ENCODE data around the gene TIMD4.
"Not testable (repeated sequence)": the region's sequence is repeated elsewhere in the genome, so short reads cannot be mapped to it uniquely, and the experiment has no call there.

TIMD4 gene

GRCh38 chr5:156971848-156972525, 9.0 kb upstream of the TIMD4 start:
- no peak for TF ChIP-seq CTCF (IDR thresholded peaks at IDR 0.05; ENCODE audit: insufficient read depth, missing control alignments)
- DNase-seq (ENCODE audit: insufficient read length, low spot score) (no peak), FAIRE-seq (no peak)

GRCh38 chr5:156971415-156971814, 8.4 kb upstream of the TIMD4 start:
- DNase-seq (ENCODE audit: insufficient read length, low spot score) (no peak), FAIRE-seq (no peak)
- TF ChIP-seq CTCF (IDR thresholded peaks at IDR 0.05; ENCODE audit: insufficient read depth, missing control alignments): no peak

- FAIRE-seq: not testable (repeated sequence)
Observed at GRCh38 chr5:156967386-156967785, 4.4 kb upstream of the TIMD4 start.

GRCh38 chr5:156956321-156956720, 6.7 kb downstream of the TIMD4 start:
- no peak for FAIRE-seq
- DNase-seq (ENCODE audit: insufficient read length, low spot score): no peak
- TF ChIP-seq CTCF (IDR thresholded peaks at IDR 0.05; ENCODE audit: insufficient read depth, missing control alignments): no peak

More at GRCh38 chr5:156967386-156967785, 4.4 kb upstream of the TIMD4 start:
- DNase-seq (ENCODE audit: insufficient read length, low spot score): not testable (repeated sequence)

DNA sequence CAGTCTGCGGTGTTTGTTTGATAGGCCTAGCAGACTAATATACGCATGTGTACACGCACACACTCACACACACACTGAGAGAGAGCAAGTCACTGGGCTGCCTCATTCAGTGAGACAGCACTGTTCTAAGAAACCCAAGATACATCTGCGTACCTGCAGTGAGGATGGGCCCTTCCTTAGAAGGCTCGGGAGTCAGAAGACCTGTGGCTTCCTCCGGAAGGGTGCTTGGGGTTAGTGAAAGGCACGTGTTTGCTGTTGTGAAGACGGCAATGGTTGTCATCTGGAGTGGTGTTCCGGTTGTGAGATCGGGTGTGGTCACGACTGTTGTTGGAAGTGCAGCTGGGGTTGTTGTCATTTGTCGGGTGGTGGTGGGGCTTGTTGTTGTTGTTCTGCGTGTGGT, 11.7 kb downstream of the TIMD4 start:
- FAIRE-seq (no peak), DNase-seq (ENCODE audit: insufficient read length, low spot score) (no peak)
- no peak for TF ChIP-seq CTCF (IDR thresholded peaks at IDR 0.05; ENCODE audit: insufficient read depth, missing control alignments)

GRCh38 chr5:156950716-156951115, 12.3 kb downstream of the TIMD4 start:
- TF ChIP-seq CTCF (IDR thresholded peaks at IDR 0.05; ENCODE audit: insufficient read depth, missing control alignments): no peak
- DNase-seq (ENCODE audit: insufficient read length, low spot score) (no peak), FAIRE-seq (no peak)

DNA sequence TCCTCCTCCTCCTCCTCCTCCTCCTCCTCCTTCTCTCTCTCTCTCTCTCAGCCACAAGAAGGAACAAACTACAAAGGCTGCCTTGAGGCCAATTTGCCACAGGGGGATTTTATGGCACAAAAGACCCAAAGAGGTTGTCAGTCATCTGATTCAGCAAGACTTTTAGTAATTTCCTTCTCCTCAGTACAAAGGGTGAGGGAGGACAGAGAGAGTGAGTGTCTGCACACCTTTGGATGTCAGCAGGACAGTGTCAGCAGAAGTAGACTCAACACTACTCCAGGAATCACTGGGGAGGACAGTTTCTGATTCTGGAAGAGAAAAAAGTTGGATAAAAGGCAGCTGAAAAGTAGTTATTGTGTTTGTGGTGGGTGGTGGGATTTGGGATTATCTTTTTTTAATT, 13.6 kb downstream of the TIMD4 start:
- FAIRE-seq: no peak
- TF ChIP-seq CTCF (IDR thresholded peaks at IDR 0.05; ENCODE audit: insufficient read depth, missing control alignments): no peak
- no peak for DNase-seq (ENCODE audit: insufficient read length, low spot score)

DNA sequence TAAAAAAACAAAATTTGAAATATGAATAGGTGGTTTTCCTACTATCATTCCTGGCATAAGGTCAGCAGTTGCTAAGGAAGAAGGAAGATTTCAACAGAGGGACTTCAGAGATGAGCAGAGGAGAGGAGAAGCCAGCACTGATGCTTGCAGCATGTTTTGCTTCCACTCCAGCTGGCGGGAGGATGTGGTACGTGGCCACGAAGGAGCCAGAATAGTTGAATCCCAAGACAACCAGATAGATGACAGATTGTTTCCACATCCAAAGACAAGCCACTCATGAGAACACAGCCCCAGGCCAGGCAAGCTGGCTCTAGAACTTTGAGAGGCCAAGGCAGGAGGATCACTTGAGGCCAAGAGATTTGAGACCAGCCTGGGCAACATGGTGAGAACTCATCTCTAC, 15.1 kb downstream of the TIMD4 start:
- DNase-seq (ENCODE audit: insufficient read length, low spot score) (no peak), FAIRE-seq (no peak)
- no peak for TF ChIP-seq CTCF (IDR thresholded peaks at IDR 0.05; ENCODE audit: insufficient read depth, missing control alignments)

Measured in D721Med (cell line).